Purkinje cell (primary cell): Measurements from ENCODE around the gene PDZK1. TPM values are rescaled to one million over a fixed set of nuclear protein-coding genes. Genes with fewer than 3 reads are reported as not detected.

Source experiments
- polyA plus RNA-seq: library from polyadenylated mRNA; unstranded; fragments of >200 nt; fragmentation: Nextera tagmentation; gene quantifications from 2 replicates; pipeline ENCODE4 v1.2.1, GENCODE V29; 2014

PDZK1 gene
- 5.2 and 14.3 TPM in 2 replicates for polyA plus RNA-seq

GRCh38 chr1:145707183-145707867 lies at the start of gene PDZK1:
Gene PDZK1, minus strand, starts transcription at chr1:145707368. Its CDS starts 19,347 bp downstream, at chr1:145688021.

GRCh38 chr1:145719230-145720079 lies 12.3 kb upstream of the PDZK1 start, which contains the start of gene CD160:
Gene CD160, plus strand, starts transcription at chr1:145719499. Its CDS starts 8,829 bp downstream, at chr1:145728328.

Other genes starting within 250 kb of the PDZK1 start
- 85.3 and 85.5 TPM in 2 replicates for gene GPR89A, start 99.4 kb downstream of the PDZK1 start, polyA plus RNA-seq
- 1.3 and 1.9 TPM in 2 replicates for gene CD160, start 12.1 kb upstream of the PDZK1 start, polyA plus RNA-seq
- gene RNF115, start 116.7 kb upstream of the PDZK1 start, polyA plus RNA-seq = 23.5 and 29.4 TPM in 2 replicates
- gene POLR3C, start 116.8 kb upstream of the PDZK1 start, polyA plus RNA-seq = 19.4 and 20.0 TPM in 2 replicates
- gene NUDT17, start 138.3 kb upstream of the PDZK1 start, polyA plus RNA-seq = 3.6 and 6.9 TPM in 2 replicates
- 3.3 and 4.2 TPM in 2 replicates for gene PIAS3, start 151.7 kb upstream of the PDZK1 start, polyA plus RNA-seq
- gene ANKRD35, start 178.5 kb upstream of the PDZK1 start, polyA plus RNA-seq = 0.39 and 0.78 TPM in 2 replicates
- not detected in 2 replicates for gene ITGA10, start 202.7 kb upstream of the PDZK1 start, polyA plus RNA-seq
- 32.0 and 43.8 TPM in 2 replicates for gene PEX11B, start 211.3 kb upstream of the PDZK1 start, polyA plus RNA-seq
- 152 and 224 TPM in 2 replicates for gene RBM8A, start 220.1 kb upstream of the PDZK1 start, polyA plus RNA-seq